VCaP (cell line): ENCODE data around the gene DNM1.

Experiments
- H3K27ac ChIP-seq: fragments of 450-650 bp; 2 replicates; pipeline ENCODE4 v1.5.1; 2017
- TF ChIP-seq, protein P1 (sequence below): fragments of 450-650 bp; conservative IDR thresholded peaks from 2 replicates; pipeline ENCODE4 v1.5.1; 2017; ENCODE audit warnings: mild to moderate bottlenecking, moderate library complexity

DNM1 gene

DNA sequence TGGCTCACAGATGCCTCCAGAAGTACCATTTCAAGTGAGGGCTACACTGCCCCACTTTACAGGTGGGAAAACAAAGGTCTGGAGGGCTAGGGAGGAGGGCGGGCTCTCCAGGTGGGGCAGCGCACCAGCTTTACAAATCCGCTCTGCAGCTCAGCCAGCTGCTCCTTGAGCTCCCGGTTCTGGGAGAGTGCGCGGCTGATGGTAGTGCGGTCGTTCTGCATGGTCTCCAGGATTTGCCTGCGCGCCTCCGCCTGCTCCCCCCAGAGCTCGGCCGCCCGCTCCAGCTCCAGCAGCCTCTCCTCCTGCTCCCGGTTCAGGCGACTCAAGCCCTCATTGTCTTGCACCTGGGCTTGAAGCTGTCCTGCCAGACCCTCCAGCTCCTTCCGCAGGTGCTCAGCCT, 57.2 kb downstream of the DNM1 start:
- TF ChIP-seq, protein P1, sequence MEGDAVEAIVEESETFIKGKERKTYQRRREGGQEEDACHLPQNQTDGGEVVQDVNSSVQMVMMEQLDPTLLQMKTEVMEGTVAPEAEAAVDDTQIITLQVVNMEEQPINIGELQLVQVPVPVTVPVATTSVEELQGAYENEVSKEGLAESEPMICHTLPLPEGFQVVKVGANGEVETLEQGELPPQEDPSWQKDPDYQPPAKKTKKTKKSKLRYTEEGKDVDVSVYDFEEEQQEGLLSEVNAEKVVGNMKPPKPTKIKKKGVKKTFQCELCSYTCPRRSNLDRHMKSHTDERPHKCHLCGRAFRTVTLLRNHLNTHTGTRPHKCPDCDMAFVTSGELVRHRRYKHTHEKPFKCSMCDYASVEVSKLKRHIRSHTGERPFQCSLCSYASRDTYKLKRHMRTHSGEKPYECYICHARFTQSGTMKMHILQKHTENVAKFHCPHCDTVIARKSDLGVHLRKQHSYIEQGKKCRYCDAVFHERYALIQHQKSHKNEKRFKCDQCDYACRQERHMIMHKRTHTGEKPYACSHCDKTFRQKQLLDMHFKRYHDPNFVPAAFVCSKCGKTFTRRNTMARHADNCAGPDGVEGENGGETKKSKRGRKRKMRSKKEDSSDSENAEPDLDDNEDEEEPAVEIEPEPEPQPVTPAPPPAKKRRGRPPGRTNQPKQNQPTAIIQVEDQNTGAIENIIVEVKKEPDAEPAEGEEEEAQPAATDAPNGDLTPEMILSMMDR = no peak

DNA sequence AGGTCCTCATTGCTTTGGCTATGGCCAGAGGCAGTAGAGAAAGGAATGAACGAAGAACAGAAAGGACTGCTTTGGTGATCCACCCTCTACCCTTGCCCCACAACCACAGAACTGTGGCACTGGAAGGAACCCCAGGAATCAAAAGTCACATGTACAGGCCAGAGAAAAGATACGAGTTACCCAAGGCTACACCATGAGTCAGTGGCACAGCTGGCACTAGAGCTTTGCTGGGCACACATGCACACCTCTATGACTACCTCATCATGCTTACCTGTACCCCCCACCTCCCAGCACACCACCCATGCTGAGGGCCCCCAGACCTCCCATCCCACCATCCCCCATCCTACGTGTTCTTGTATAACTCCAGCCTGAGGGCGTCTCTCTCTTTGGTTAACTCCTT, 59.5 kb downstream of the DNM1 start:
- H3K27ac ChIP-seq = no peak overlapping the region

More for the DNA sequence above, 57.2 kb downstream of the DNM1 start:
- no peak overlapping the region for H3K27ac ChIP-seq

DNA sequence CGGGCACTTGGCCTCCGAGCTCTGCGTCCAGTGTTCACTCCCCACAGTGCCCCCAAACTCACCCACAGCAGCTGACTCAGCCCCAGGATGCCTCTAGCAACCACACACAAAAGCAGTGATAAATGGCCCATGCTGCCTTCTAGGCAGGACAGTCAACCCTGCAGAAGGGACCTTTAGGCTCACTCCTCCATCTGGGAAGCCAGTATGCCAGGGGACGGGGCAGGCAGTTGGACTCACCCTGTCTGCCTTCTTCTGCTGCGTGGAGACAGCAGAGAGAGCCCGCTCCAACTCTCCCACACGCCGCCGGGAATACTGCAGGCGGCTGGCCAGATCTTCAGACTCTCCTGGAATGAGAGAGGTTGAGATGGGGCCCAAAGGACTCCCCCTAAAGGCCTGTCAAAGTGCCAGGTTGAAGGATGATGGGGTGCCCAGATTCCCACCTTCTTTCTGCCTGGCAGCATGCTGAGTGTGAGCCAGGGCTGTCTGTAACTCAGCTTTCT, 62.2 kb downstream of the DNM1 start:
- TF ChIP-seq, protein P1 = no peak
- H3K27ac ChIP-seq = no peak overlapping the region

More for the DNA sequence above, 59.5 kb downstream of the DNM1 start:
- TF ChIP-seq, protein P1 = no peak

DNA sequence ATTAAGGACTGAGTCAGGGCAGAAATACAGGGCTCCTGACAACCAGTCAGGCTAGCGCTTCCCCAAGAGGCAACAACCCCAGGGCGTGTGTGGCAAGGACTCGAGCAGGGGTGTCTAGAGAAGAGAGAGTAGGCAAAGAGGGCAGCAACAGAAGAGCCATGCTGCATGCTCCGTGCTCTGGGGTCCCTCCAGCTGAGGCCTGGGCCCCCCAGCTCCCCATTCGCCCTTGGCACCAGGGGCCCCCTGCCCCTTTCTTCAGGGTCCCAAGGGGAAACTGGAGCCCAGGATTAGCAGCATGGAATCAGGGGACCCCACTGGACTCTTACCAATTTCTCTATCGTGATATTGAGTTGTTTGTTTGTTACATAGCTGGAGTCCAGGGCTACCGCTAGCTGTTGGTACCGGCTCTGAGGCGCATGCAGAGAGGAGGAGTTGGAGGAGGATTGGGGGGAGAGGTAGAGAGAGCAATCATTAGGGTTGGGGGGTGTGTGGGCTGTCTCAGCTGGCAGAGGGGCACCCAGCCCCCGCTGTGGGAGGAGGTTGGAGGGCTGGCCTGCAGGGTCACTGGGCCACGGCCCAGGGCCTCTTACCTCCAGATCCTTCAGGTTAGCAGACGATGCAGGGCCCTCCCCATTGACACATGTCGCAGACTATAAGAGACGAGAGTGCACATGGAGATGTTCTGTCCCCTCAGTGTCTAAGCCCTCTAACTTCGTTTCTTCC, 63.9 kb downstream of the DNM1 start:
- TF ChIP-seq, protein P1 = no peak
- H3K27ac ChIP-seq = no peak overlapping the region

DNA sequence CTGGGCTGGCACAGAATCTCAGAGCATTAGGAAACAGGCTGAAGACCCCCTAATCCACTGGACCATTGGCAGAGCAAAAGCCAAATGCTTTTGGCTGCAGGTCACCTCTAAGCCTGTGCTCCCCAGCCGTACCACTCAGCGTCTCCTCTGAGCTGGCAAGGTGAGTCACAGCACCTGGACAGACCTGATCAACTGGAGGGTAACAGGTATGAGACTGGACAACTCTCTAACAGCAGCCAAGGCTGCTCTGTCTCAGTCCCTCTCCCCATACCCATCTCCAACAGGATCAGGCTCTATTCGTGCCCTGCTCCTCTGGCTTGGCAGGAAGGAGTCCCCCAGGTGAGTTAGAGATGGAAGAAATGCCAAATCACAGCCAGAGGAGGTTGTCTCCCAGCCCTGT, 67.9 kb downstream of the DNM1 start:
- TF ChIP-seq, protein P1 = no peak
- no peak overlapping the region for H3K27ac ChIP-seq

DNA sequence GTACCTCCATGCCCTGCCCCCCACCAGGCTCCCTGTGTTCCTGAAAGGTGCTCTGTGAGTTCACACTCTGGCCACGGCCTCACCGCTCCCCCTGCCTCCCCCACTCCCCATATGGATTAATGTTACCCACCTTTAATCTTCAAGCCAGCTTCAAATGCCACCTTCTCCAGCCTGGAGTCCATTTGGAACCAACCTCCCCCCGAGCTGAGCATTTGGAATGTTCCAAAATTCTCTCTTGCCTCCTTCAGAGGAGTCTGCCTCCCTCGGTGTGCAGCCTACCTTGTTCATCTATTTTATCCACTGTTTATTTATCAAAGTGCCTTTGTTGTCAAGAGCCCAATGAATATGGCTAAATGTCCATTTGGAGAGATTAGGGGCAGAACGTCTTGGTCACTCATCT, 68.3 kb downstream of the DNM1 start:
- TF ChIP-seq, protein P1 = no peak
- no peak overlapping the region for H3K27ac ChIP-seq

DNA sequence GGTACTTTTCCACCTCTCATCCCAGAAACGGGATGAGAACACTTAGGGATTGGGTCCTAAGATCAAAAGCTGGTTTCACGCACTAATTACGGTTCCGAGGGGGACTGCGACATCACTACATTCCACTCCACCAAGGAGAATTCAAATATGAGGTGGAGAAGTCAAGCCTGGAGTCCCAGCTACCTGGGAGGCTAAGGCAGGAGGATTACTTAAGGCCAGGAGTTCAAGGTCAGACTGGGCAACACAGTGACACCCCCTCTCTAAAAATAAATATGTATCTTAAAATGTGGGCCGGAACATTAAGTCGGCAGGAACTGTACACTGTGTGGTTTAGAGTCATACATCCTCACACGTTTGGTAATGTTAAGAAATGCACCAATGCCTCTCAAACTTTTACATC, 71.1 kb downstream of the DNM1 start:
- TF ChIP-seq, protein P1 = no peak

More for the DNA sequence above, 71.1 kb downstream of the DNM1 start:
- peak overlapping the region; percentile 93; the same call in 1 of the 2 replicates for H3K27ac ChIP-seq
